HG03378 (cell line): ENCODE results near the gene SMYD3.

Source experiments
- ATAC-seq: cut with Tn5 transposase; IDR thresholded peaks from one replicate; pipeline ENCODE4 v1.9.1; 2021; ENCODE audit warnings: mild to moderate bottlenecking, moderate library complexity; ENCODE audit not compliant: unreplicated experiment

Gene SMYD3

GRCh38 chr1:246219508-246220030 is 287.5 kb downstream of the SMYD3 start:
- ATAC-seq: no peak

DNA sequence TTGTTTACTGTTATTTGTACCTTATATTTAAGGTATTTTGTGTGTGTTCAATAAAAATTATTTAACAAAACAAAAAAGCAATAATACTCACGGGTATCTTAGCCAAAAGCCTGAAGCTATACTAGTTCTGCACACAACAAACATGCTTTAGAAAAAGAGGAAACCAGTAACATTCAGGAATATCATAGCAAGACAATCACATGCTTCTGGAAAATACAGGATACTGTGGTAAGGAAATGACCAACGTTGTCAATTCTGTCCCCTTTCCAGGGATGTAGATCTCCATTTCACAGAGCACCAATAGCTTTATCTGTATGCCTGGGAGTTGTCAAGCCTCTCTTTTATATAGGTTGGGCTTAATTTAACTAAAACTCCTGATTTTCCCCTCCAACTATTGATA is 288.4 kb downstream of the SMYD3 start:
- ATAC-seq: no peak

DNA sequence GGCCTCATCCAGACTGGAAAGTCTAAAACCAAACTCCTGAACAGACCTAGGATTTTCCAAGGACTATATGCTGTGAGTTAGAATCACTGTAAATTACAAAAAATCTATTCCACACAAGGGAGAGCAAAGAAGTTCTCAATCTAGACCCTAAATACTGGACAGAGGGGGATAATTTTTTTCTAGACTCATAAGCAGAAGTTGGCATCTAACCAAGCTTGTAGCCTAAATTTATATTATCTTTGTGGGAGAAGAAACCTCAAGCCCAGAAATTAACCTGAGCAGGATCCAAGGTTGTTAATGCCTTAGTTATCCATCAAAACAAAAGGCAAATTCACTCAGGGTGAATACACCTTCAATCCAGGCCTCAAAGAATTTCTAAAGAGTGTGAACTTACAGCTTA is 290.2 kb downstream of the SMYD3 start:
- ATAC-seq: no peak

GRCh38 chr1:246215510-246215903 is 291.6 kb downstream of the SMYD3 start:
- no peak for ATAC-seq

GRCh38 chr1:246214708-246215509 is 292.2 kb downstream of the SMYD3 start:
- ATAC-seq: peak; percentile 99

DNA sequence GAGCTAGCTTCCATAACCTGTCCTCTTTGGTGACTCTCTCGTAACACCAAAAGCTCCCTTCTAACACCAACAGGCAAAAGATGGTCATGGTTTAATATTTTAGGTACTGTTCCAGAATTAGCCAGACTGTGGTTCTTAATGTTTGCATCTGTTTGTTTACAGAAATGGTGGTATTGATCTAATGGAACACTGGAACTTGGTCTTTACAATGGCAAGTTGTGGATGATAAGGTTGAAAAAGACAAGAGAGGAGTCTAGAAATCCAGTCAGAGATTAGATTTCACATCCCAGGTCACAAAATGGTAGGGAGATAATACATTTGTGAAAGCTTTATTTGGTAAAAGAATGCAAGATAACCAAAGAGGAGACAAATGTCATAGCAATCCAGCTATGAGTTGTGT is 293.1 kb downstream of the SMYD3 start:
- no peak for ATAC-seq

DNA sequence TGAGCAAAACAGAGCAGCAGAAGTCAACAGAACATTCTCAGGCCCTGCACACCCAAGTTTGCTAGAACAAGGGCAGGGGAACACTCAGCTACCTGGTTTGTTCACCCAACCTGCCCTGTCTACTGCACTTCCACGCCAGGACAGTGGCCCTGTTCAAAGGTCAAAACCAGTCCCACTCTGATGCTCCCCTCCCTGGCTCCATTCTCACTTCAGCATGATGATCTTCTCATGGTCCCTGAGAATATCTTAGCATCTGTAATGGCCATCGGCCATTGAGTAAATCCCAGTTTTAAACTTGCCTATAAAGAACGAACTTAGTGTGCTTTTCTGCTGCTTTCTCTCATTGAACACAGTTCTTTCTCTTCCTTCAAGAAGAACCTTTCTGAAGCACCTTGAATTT is 293.6 kb downstream of the SMYD3 start:
- ATAC-seq: no peak

DNA sequence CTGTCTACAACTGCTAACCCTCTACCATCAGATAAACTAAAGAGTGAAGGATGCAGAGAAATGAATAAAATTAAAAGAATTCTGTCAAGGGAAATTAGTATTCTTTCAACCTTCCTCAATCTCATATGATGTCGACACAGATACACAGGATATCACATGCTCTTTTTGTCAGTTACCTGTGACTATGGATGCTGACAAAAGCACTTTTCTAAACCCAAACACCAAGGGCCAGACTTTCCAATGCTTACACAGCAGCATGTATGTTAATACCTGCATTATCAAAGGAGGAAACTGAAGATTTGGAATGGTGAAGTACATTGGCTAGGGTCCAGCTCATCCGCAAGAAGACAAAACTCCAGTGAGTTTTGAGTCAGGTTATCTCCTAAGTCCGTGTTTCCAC is 294.0 kb downstream of the SMYD3 start:
- ATAC-seq: no peak

DNA sequence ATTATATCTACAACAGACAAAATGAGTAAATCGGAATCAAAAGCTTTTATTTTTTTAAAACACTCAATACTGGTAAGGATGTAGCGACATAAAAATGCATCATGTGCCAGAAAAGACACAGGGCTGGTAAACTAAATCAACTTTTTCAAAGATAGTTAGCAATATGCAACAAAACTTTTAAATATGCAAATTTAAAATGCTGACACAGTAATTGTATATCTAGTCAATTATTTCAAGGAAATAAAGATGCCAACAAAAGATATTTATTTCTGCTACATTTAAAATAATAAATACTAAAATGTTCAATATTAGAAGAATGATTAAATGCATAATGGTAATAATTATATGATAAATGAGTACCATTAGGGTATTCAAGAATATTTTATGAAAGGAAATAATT is 295.1 kb downstream of the SMYD3 start:
- no peak for ATAC-seq

GRCh38 chr1:246210756-246211155 is 296.3 kb downstream of the SMYD3 start:
- no peak for ATAC-seq

- ATAC-seq: no peak
These were observed 299.0 kb downstream of the SMYD3 start for GRCh38 chr1:246208105-246208504.

- ATAC-seq: no peak
These were observed 303.9 kb downstream of the SMYD3 start for GRCh38 chr1:246203180-246203579.

DNA sequence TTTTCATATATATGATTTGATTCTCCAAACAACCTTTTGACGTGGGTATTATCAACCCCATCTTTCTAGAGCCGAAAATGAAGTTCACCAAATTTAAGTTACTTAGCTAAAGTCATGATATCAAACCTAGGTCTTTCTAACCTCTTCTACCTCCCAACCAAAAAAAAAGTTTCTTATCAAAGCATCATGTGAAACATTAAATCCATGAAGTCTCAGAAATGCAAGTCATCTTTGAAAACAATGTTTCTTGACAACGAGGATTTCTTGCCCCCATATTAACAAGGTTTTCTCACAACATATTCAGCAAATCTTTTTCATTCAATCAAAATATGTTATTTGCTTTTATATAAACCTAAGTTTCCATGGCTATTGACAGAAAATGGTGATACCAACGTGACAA is 306.3 kb downstream of the SMYD3 start:
- no peak for ATAC-seq

GRCh38 chr1:246200225-246200624 is 306.9 kb downstream of the SMYD3 start:
- ATAC-seq: no peak

- no peak for ATAC-seq
These were observed 307.9 kb downstream of the SMYD3 start for GRCh38 chr1:246199086-246199645.

- ATAC-seq: no peak
These were observed 308.8 kb downstream of the SMYD3 start for GRCh38 chr1:246198115-246198816.

DNA sequence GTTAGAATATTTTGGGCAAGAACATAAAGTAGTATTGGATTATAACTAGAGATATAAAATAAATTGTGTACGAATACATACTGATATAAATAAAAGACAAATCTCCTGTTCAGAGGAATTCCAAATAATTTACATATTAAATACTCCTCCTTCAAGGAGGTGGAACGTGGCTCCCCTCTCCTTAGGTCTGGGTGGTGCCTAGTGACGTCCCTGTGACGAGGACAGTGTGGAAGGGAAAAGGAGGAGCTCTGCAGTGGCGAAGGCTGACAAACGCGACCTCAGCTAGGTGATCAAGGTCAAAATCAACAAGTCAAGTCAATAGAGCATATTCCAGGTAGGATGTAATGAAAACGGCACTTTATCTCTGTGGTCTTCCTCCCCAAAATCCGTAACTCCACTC is 310.0 kb downstream of the SMYD3 start:
- no peak for ATAC-seq

DNA sequence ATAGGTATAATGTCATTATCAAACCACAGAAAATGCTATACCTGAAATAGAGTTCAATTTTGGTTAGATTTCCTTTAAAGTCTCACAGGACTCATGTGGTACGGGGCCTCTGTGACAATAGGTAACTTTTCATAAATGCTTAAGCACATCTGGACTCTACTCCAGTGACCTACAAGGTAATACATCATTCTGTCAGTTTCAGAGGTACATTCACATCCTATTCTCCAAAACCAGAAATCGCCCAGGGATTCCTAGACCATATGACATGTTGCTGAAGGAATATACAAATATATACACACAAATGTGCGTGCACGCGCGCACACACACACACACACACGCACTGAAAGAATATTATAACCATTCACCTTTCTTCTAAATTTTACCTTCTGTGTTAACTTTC is 311.8 kb downstream of the SMYD3 start:
- ATAC-seq: no peak

GRCh38 chr1:246193537-246193936 is 313.5 kb downstream of the SMYD3 start:
- ATAC-seq: no peak

DNA sequence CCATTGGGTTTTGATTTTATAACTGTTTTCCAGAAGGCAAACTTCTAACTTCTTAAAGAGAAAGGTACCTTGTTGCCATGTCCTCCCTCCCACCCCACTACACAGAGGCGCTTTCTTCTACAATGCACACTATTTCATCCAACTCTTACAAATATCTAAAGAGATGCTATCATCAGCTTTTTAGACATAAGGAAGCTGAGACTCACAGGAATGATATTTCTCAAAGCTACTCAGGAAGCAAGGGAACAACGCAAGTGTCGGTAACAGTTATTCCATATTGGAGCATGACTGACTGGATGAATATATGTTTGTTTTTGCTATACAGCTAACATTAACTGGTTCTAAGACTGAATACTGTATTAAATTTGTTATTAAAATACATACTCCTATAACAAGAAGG is 318.0 kb downstream of the SMYD3 start:
- no peak for ATAC-seq

DNA sequence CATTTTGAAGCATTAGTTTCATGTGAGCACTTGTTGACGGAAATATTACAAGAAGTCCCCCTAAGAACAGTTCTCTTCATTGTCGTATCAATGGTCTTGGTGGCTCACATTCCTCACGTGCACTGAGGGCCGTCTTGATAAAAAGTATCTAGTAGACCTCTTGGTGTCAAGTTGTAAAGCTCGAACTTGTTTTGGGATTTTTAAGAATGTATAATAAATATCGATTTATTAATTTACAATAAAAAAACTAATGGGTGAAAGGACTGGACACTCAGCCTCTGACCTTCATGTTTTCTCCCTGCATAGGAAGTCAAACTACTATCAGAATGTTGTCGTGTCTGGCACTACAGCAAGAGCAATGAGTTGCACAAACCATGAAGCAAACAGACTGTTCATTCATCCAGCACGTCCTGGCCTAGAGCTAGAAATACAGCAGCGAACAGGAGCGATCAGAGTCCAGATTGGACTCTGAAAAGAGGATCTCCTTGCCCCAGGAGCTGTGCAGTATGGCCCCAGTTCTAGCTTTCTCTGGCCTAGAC is 319.2 kb downstream of the SMYD3 start:
- ATAC-seq: no peak

- no peak for ATAC-seq
These were observed 322.6 kb downstream of the SMYD3 start for GRCh38 chr1:246184503-246184902.
